ENCODE results near the gene MMP7.

MMP7 gene

DNA sequence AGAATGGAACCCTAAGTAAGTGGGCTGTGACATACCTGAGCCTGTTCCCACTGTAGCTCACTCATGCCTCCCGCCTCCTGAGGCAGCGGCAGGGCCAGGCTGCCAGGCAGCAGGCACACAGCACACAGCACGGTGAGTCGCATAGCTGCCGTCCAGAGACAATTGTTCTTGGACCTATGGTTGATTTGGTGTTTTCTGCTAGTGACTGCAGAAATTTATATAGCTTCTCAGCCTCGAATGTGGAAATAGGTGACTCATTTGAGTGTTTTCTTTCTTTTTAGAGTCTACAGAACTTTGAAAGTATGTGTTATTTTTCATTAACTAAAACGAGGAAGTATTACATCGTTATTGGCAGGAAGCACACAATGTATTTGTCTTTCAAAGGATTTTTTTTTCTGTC is at the start of gene MMP7:
Gene MMP7, minus strand, starts transcription at position 190 of the 400 bp plus-strand sequence. Its CDS starts 47 bp downstream, at position 143.
- Mint-ChIP-seq H3K4me3 (no peak within 1 kb of the TSS), H3K36me3 (ENCODE audit: low read depth) (no peaks in the 10 kb centered on the region), H3K4me1 (ENCODE audit: low read depth) (peaks cover 8% of the 10 kb centered on the region), H3K27me3 (no peaks in the 10 kb centered on the region), H3K9me3 (no peaks in the 10 kb centered on the region), H3K27ac (no peak within 1 kb of the TSS)
- no peak for DNase-seq

GRCh38 chr11:102577723-102578122 is 47.2 kb upstream of the MMP7 start:
- H3K36me3 Mint-ChIP-seq (ENCODE audit: low read depth): no peaks in the 10 kb centered on the region
- peaks cover 39% of the 10 kb centered on the region for H3K4me1 Mint-ChIP-seq (ENCODE audit: low read depth)
- no peak for DNase-seq
- no peaks in the 10 kb centered on the region for H3K27me3 Mint-ChIP-seq
- H3K9me3 Mint-ChIP-seq: peaks cover 3% of the 10 kb centered on the region
- no peak overlapping the region for H3K27ac Mint-ChIP-seq
- no peak overlapping the region for H3K4me3 Mint-ChIP-seq

DNA sequence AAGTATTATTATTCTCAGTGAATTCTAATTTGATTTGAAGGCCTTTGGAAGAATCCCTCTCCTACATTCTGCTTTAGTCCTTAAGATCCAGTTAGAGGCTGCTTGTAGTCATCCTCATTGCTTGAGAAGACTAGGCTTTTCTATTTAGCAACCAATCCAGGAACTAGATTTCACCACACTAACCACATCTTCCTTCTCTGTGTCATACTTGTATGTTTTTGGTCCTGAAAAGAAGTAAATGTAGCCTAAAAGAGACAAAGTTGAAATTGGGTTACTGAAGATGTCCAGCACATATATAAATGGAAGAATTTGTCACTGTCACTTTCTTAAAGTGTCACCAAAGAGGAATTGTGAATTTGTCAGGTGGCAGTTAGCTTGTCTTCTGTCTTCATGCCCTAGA is 46.6 kb upstream of the MMP7 start:
- no peak for DNase-seq
- Mint-ChIP-seq H3K4me1 (ENCODE audit: low read depth) (peaks cover 39% of the 10 kb centered on the region), H3K36me3 (ENCODE audit: low read depth) (no peaks in the 10 kb centered on the region), H3K27me3 (no peaks in the 10 kb centered on the region), H3K9me3 (peaks cover 3% of the 10 kb centered on the region), H3K27ac (no peak overlapping the region), H3K4me3 (no peak overlapping the region)

GRCh38 chr11:102576350-102576749 is 45.8 kb upstream of the MMP7 start:
- Mint-ChIP-seq H3K4me1 (ENCODE audit: low read depth) (peaks cover 37% of the 10 kb centered on the region), H3K4me3 (no peak overlapping the region), H3K9me3 (peaks cover 3% of the 10 kb centered on the region), H3K36me3 (ENCODE audit: low read depth) (no peaks in the 10 kb centered on the region), H3K27me3 (no peaks in the 10 kb centered on the region), H3K27ac (peak overlapping the region; percentile 34)
- no peak for DNase-seq

- H3K9me3 Mint-ChIP-seq: peaks cover 3% of the 10 kb centered on the region
- no peaks in the 10 kb centered on the region for H3K27me3 Mint-ChIP-seq
- peaks cover 24% of the 10 kb centered on the region for H3K4me1 Mint-ChIP-seq (ENCODE audit: low read depth)
- H3K27ac Mint-ChIP-seq: no peak overlapping the region
- no peaks in the 10 kb centered on the region for H3K36me3 Mint-ChIP-seq (ENCODE audit: low read depth)
- H3K4me3 Mint-ChIP-seq: no peak overlapping the region
- DNase-seq: no peak
Observed at GRCh38 chr11:102575012-102575411, 44.5 kb upstream of the MMP7 start.

DNA sequence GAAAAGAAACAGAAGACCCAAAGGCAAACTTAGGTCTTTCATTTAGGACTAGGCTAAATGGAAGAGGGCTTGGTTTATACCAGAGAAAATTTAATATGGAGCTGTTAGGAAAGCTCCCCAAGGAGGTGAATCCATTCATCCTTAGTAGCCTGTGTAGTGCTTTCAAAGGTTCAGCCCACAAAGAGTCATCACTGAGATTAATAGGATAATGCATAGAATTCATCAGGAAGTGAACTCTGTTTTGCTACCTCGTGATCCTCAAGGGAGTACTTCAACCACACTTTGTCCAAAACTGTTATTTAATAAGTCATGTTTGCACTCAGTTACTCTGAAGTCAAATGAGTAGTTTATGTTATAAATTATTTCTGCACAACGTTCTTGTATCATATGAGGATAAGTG is 43.3 kb upstream of the MMP7 start:
- DNase-seq: no peak
- Mint-ChIP-seq H3K36me3 (ENCODE audit: low read depth) (no peaks in the 10 kb centered on the region), H3K4me1 (ENCODE audit: low read depth) (peaks cover 21% of the 10 kb centered on the region), H3K4me3 (no peak overlapping the region), H3K27ac (no peak overlapping the region), H3K27me3 (no peaks in the 10 kb centered on the region), H3K9me3 (peaks cover 7% of the 10 kb centered on the region)

DNA sequence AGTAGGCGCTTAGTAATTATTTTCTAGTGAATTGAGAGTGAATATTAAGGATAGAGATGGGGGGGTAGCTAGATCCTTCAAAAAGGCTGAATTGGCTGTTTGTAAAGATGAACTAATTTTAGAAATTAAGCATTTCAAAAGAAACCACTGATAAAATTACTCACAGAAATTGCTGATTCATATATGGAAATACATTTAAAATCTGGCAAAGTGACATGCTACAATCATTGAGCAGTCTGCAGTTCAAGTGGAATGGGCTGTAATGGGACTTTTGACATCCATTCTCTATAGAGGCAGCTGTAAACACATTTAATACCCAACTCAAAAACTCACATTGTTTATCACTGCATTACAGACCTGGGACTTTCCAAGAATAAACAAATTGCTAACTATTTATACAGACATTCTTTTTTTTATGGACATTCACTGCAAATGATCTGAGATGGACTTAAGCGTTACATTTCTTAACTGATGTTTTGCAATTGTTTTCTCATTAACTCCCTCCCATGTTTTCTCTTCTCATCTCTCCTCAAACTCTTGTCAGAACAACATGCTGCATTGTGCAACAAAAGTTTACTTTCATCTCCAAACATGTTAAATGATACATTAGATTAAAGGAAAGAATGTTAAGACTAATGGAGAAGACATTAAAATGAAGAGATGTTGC is 42.1 kb upstream of the MMP7 start:
- no peak for DNase-seq
- H3K4me1 Mint-ChIP-seq (ENCODE audit: low read depth): peaks cover 19% of the 10 kb centered on the region
- H3K9me3 Mint-ChIP-seq: peaks cover 9% of the 10 kb centered on the region
- H3K36me3 Mint-ChIP-seq (ENCODE audit: low read depth): no peaks in the 10 kb centered on the region
- H3K4me3 Mint-ChIP-seq: no peak overlapping the region
- H3K27me3 Mint-ChIP-seq: no peaks in the 10 kb centered on the region
- no peak overlapping the region for H3K27ac Mint-ChIP-seq

DNA sequence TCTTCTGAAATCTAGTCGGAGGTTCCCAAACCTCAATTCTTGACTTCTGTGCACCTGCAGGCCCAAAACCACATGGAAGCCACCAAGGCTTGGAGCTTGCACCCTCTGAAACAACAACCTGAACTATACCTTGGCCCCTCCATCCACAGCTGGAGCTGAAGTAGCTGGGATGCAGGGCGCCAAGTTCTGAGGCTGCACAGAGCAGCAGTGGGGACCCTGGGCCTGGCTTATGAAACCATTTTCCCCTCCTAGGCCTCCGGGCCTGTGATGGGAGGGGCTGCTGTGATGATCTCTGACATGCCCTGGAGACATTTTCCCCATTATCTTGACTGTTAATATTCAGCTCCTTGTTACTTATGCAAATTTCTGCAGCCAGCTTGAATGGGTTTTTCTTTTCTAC is 38.3 kb upstream of the MMP7 start:
- Mint-ChIP-seq H3K4me3 (no peak overlapping the region), H3K4me1 (ENCODE audit: low read depth) (peaks cover 6% of the 10 kb centered on the region), H3K36me3 (ENCODE audit: low read depth) (no peaks in the 10 kb centered on the region), H3K27ac (no peak overlapping the region), H3K27me3 (no peaks in the 10 kb centered on the region), H3K9me3 (peaks cover 16% of the 10 kb centered on the region)
- DNase-seq: no peak

GRCh38 chr11:102566112-102566511 is 35.6 kb upstream of the MMP7 start:
- Mint-ChIP-seq H3K27ac (no peak overlapping the region), H3K27me3 (no peaks in the 10 kb centered on the region), H3K4me1 (ENCODE audit: low read depth) (peaks cover 30% of the 10 kb centered on the region), H3K4me3 (no peak overlapping the region), H3K36me3 (ENCODE audit: low read depth) (no peaks in the 10 kb centered on the region), H3K9me3 (peaks cover 16% of the 10 kb centered on the region)
- DNase-seq: no peak

DNA sequence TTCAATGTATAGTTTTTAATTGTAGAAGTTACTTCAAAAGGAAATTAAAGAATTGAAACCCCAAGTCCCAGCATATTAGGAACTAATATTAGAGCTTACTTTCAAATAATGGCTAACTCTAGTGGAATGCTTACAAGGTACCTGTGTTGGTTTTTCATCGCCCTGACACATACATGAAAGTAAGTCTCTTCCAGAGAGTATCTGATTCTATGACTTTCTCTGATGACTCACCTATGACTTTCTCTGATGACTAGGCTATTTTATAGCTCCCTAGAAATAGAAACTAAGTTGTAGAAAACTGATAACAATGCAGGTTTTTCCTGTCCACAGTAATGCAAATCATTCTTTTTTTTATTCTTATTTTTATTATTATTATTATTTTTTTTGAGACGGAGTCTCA is 33.6 kb upstream of the MMP7 start:
- peaks cover 49% of the 10 kb centered on the region for H3K4me1 Mint-ChIP-seq (ENCODE audit: low read depth)

DNA sequence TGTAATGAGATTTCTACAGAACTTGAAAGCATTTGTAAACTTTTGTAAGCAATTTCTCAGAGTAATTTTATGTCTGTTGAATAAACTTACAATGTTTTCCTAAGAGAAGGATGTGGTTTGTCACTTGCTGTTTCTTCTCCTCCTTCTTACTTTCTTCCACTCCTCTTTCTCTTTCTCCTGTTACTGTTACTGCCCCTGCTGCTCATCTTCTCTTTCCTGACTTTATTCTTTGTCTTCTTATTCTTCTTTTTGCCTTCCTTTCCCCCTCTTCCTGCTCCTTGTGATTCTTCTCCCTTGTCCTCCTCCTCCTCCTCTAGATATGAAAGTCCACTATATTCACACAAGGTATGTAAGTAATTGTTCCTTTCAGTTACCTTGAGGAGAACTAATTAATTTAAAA is 31.1 kb upstream of the MMP7 start:
- H3K27me3 Mint-ChIP-seq: no peaks in the 10 kb centered on the region
- H3K36me3 Mint-ChIP-seq (ENCODE audit: low read depth): no peaks in the 10 kb centered on the region
- H3K27ac Mint-ChIP-seq: no peak overlapping the region
- H3K4me3 Mint-ChIP-seq: no peak overlapping the region
- peaks cover 48% of the 10 kb centered on the region for H3K4me1 Mint-ChIP-seq (ENCODE audit: low read depth)
- no peak for DNase-seq
- H3K9me3 Mint-ChIP-seq: peaks cover 7% of the 10 kb centered on the region

More for the DNA sequence above, 33.6 kb upstream of the MMP7 start:
- no peak for DNase-seq
- Mint-ChIP-seq H3K9me3 (peaks cover 15% of the 10 kb centered on the region), H3K36me3 (ENCODE audit: low read depth) (no peaks in the 10 kb centered on the region), H3K27me3 (no peaks in the 10 kb centered on the region), H3K27ac (peak overlapping the region; percentile 26), H3K4me3 (no peak overlapping the region)

DNA sequence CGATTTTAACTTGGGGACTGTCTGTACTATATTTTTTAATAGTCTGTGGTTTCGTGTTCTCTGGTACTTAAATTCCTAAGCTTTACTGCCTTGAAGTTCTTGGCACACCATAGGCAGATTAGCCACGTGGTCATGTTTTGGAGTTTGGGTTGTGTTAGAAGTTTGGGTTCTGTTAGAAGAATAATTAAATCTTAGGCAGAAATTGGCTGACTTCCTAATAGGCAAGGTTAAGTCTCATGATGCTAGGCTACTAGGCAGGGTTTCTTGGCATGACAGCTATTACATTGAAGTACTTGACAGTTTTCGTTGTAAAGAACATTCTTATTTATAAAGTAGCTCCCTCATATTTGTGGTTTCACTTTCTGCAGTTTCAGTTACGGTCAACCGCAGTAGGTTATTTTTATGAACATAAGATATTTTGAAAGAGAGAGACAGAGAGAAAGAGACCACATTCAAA is 30.0 kb upstream of the MMP7 start:
- H3K36me3 Mint-ChIP-seq (ENCODE audit: low read depth): no peaks in the 10 kb centered on the region
- H3K4me1 Mint-ChIP-seq (ENCODE audit: low read depth): peaks cover 48% of the 10 kb centered on the region
- peak overlapping the region; percentile 48 for H3K4me3 Mint-ChIP-seq
- H3K27ac Mint-ChIP-seq: peak overlapping the region; percentile 82
- H3K9me3 Mint-ChIP-seq: no peaks in the 10 kb centered on the region
- DNase-seq: no peak
- H3K27me3 Mint-ChIP-seq: no peaks in the 10 kb centered on the region

GRCh38 chr11:102559839-102560238 is 29.3 kb upstream of the MMP7 start:
- H3K4me3 Mint-ChIP-seq: no peak overlapping the region
- H3K36me3 Mint-ChIP-seq (ENCODE audit: low read depth): no peaks in the 10 kb centered on the region
- H3K27me3 Mint-ChIP-seq: no peaks in the 10 kb centered on the region
- no peak for DNase-seq
- H3K4me1 Mint-ChIP-seq (ENCODE audit: low read depth): peaks cover 48% of the 10 kb centered on the region
- no peaks in the 10 kb centered on the region for H3K9me3 Mint-ChIP-seq
- H3K27ac Mint-ChIP-seq: no peak overlapping the region

DNA sequence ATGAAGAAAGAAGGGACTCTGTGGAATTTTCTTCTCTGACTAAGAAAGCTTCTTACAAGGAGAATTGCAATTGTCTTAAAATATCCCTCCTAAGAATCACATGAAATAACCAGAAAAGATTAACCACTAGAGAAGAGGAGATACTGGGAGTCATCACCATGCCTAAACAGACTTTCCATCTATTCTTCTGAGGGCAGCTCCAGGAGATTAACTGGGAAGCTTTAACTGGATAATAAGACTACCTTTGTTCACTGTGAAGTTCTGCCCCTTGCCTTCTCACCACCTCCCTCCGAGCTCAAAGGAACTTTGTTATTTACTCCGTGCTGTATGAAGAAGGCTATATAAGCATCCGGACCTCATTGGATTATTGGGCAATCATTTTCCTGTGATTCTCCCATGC is 24.5 kb upstream of the MMP7 start:
- no peaks in the 10 kb centered on the region for H3K36me3 Mint-ChIP-seq (ENCODE audit: low read depth)
- peaks cover 12% of the 10 kb centered on the region for H3K4me1 Mint-ChIP-seq (ENCODE audit: low read depth)
- no peak overlapping the region for H3K4me3 Mint-ChIP-seq
- H3K9me3 Mint-ChIP-seq: no peaks in the 10 kb centered on the region
- DNase-seq: no peak
- H3K27me3 Mint-ChIP-seq: no peaks in the 10 kb centered on the region
- H3K27ac Mint-ChIP-seq: no peak overlapping the region

DNA sequence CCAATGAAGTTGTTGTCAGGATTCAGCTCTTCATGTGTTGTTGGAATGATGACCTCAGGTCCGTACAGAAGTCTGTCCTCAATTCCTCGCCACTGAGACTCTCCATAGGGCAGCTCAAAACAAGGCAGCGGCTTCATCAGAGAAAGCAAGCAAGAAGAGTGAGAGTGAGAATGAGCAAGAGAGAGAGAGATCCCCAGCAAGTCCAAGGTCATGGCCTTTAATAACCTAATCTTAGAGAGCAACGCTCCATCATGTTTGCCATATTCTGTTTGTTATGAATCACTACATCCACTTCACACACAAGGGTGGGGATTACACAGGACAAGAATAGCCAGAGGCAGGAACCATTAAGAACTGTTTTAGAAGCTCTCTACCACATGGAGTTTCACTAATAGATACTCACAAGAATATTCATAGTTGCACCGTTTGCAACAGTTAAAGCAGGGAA is 23.3 kb upstream of the MMP7 start:
- no peaks in the 10 kb centered on the region for H3K27me3 Mint-ChIP-seq

More for the DNA sequence above, 23.3 kb upstream of the MMP7 start:
- no peak overlapping the region for H3K4me3 Mint-ChIP-seq
- no peak overlapping the region for H3K27ac Mint-ChIP-seq
- H3K36me3 Mint-ChIP-seq (ENCODE audit: low read depth): no peaks in the 10 kb centered on the region
- no peak for DNase-seq
- no peaks in the 10 kb centered on the region for H3K4me1 Mint-ChIP-seq (ENCODE audit: low read depth)
- H3K9me3 Mint-ChIP-seq: no peaks in the 10 kb centered on the region
